HepG2 (cell line): ENCODE data around the gene ZNF234. TPM values are rescaled to one million over a fixed set of nuclear protein-coding genes. Genes with fewer than 3 reads are reported as not detected.

Source experiments
- ARNT2 ChIP-seq: sonication (generic); formaldehyde crosslinking; IDR thresholded peaks from 2 replicates; pipeline ENCODE4 v1.8.0; 2022; ENCODE audit warnings: mild to moderate bottlenecking, low read depth, missing genetic modification reagents, moderate library complexity
- ATF1 ChIP-seq: IDR thresholded peaks from 2 replicates; pipeline ENCODE4 v1.6.1; 2016; ENCODE audit warnings: mild to moderate bottlenecking, control low read depth
- ATM ChIP-seq: fragments of 450-650 bp; IDR thresholded peaks from 2 replicates; pipeline ENCODE4 v1.7.1; 2017; ENCODE audit warnings: mild to moderate bottlenecking, borderline replicate concordance
- DNMT1 ChIP-seq: sonication (generic); formaldehyde crosslinking; IDR thresholded peaks from 2 replicates; pipeline ENCODE4 v1.5.1; 2020; ENCODE audit warnings: mild to moderate bottlenecking, missing genetic modification reagents
- ELF1 ChIP-seq: sonication (generic); formaldehyde crosslinking; IDR thresholded peaks from 2 replicates; pipeline ENCODE4 v1.4.0; 2020; ENCODE audit warnings: missing genetic modification reagents
- FOXK1 ChIP-seq: sonication (generic); formaldehyde crosslinking; IDR thresholded peaks from 2 replicates; pipeline ENCODE4 v1.4.0; 2020; ENCODE audit warnings: low read depth, missing genetic modification reagents, borderline replicate concordance
- HNF4G ChIP-seq, 2 experiments: sonication (generic) in 1 of 2; formaldehyde crosslinking in 1 of 2; IDR thresholded peaks; 2 replicates each; pipeline versions ENCODE4 v1.4.0 to v1.6.1; 2011 to 2020; ENCODE audit warnings: borderline replicate concordance in 2 of 2, low read depth in 2 of 2, mild to moderate bottlenecking in 2 of 2, low read length in 1 of 2, missing genetic modification reagents in 1 of 2, moderate library complexity in 1 of 2
- KDM6A ChIP-seq: IDR thresholded peaks from 2 replicates; pipeline ENCODE4 v1.6.1; 2016; ENCODE audit warnings: low read depth
- KLF13 ChIP-seq: sonication (generic); formaldehyde crosslinking; IDR thresholded peaks from 2 replicates; pipeline ENCODE4 v1.4.0; 2020; ENCODE audit warnings: mild to moderate bottlenecking, missing genetic modification reagents
- MED8 ChIP-seq: sonication (generic); formaldehyde crosslinking; IDR thresholded peaks from 2 replicates; pipeline ENCODE4 v1.8.1; 2023; ENCODE audit warnings: mild to moderate bottlenecking, missing genetic modification reagents; ENCODE audit not compliant: insufficient replicate concordance
- PLRG1 ChIP-seq: fragments of 450-650 bp; conservative IDR thresholded peaks from 2 replicates; pipeline ENCODE4 v1.6.1; 2016
- POLR2AphosphoS5 ChIP-seq: IDR thresholded peaks from 2 replicates; pipeline ENCODE4 v1.6.1; 2012; ENCODE audit warnings: low read depth, low read length
- RXRB ChIP-seq: IDR thresholded peaks from 2 replicates; pipeline ENCODE4 v1.6.1; 2016; ENCODE audit warnings: borderline replicate concordance, missing genetic modification reagents, missing compliant biosample characterization
- SETDB1 ChIP-seq: sonication (generic); formaldehyde crosslinking; IDR thresholded peaks from 2 replicates; pipeline ENCODE4 v1.5.1; 2020; ENCODE audit warnings: missing genetic modification reagents, mild to moderate bottlenecking, borderline replicate concordance
- SRSF9 ChIP-seq: fragments of 200-400 bp; formaldehyde crosslinking; IDR thresholded peaks from 2 replicates; pipeline ENCODE4 v1.6.1; 2018; ENCODE audit warnings: borderline replicate concordance, mild to moderate bottlenecking, low read depth, low read length; ENCODE audit not compliant: insufficient read depth, poor library complexity, severe bottlenecking
- XBP1 ChIP-seq: sonication (generic); formaldehyde crosslinking; IDR thresholded peaks from 2 replicates; pipeline ENCODE4 v1.5.0; 2020; ENCODE audit warnings: missing genetic modification reagents
- ZNF232 ChIP-seq: sonication (generic); formaldehyde crosslinking; IDR thresholded peaks from 2 replicates; pipeline ENCODE4 v1.4.0; 2020; ENCODE audit warnings: missing genetic modification reagents, borderline replicate concordance
- ZNF496 ChIP-seq: sonication (generic); formaldehyde crosslinking; IDR thresholded peaks from 2 replicates; pipeline ENCODE4 v1.8.1; 2023; ENCODE audit warnings: mild to moderate bottlenecking, moderate library complexity, missing genetic modification reagents; ENCODE audit not compliant: insufficient replicate concordance
- ZNF550 ChIP-seq: sonication (generic); formaldehyde crosslinking; IDR thresholded peaks from 2 replicates; pipeline ENCODE4 v1.4.0; 2020; ENCODE audit warnings: mild to moderate bottlenecking, missing genetic modification reagents, borderline replicate concordance
- ZNF564 ChIP-seq: sonication (generic); formaldehyde crosslinking; IDR thresholded peaks from 2 replicates; pipeline ENCODE4 v1.8.1; 2023; ENCODE audit warnings: mild to moderate bottlenecking, missing genetic modification reagents
- ZNF567 ChIP-seq: sonication (generic); formaldehyde crosslinking; IDR thresholded peaks from 2 replicates; pipeline ENCODE4 v1.8.1; 2023; ENCODE audit warnings: mild to moderate bottlenecking, missing genetic modification reagents, borderline replicate concordance
- ZNF776 ChIP-seq: sonication (generic); formaldehyde crosslinking; IDR thresholded peaks from 2 replicates; pipeline ENCODE4 v1.4.0; 2020; ENCODE audit warnings: mild to moderate bottlenecking, missing genetic modification reagents
- ZSCAN25 ChIP-seq: sonication (generic); formaldehyde crosslinking; IDR thresholded peaks from 2 replicates; pipeline ENCODE4 v1.8.0; 2022; ENCODE audit warnings: mild to moderate bottlenecking, missing genetic modification reagents
- polyA plus RNA-seq, 8 experiments: library from polyadenylated mRNA; depleted of rRNA in 3 of 8; stranded (reverse) in 7 of 8; unstranded in 1 of 8; fragments of >200 nt; fragmentation: Illumina TruSeq in 4 of 8; extraction: Trizol in 4 of 8; gene quantifications; 2 replicates each; pipeline versions ENCODE4 v1.2.1 to v1.2.3, GENCODE V29; 2011 to 2016; ENCODE audit warnings: low read depth in 4 of 8, missing spikeins in 1 of 8, mixed read lengths in 1 of 8; ENCODE audit not compliant: insufficient read depth in 1 of 8
- total RNA-seq, 5 experiments: library from RNA; depleted of rRNA; stranded (reverse); fragments of >200 nt; fragmentation: Illumina TruSeq; extraction: Trizol; gene quantifications; 2 replicates each; pipeline ENCODE4 v1.2.3, GENCODE V29; 2016; ENCODE audit warnings: low read depth in 1 of 5
- TF ChIP-seq, protein P1 (sequence below): sonication (generic); formaldehyde crosslinking; IDR thresholded peaks from 2 replicates; pipeline ENCODE4 v1.5.0; 2020; ENCODE audit warnings: mild to moderate bottlenecking, missing genetic modification reagents
- TF ChIP-seq, protein P2 (sequence below): sonication (generic); formaldehyde crosslinking; IDR thresholded peaks from 2 replicates; pipeline ENCODE4 v1.4.0; 2020; ENCODE audit warnings: low read depth, mild to moderate bottlenecking, missing genetic modification reagents
- TF ChIP-seq, protein P3 (sequence below): sonication (generic); formaldehyde crosslinking; IDR thresholded peaks from 2 replicates; pipeline ENCODE4 v1.5.1; 2020; ENCODE audit warnings: mild to moderate bottlenecking, missing genetic modification reagents, moderate library complexity

ZNF234 gene
- total and polyA plus RNA-seq, 2 of the 13 experiments (the other 11 are each of a cell fraction or from before 2014, with no cell fraction given): 3.5 to 11.2 TPM

DNA sequence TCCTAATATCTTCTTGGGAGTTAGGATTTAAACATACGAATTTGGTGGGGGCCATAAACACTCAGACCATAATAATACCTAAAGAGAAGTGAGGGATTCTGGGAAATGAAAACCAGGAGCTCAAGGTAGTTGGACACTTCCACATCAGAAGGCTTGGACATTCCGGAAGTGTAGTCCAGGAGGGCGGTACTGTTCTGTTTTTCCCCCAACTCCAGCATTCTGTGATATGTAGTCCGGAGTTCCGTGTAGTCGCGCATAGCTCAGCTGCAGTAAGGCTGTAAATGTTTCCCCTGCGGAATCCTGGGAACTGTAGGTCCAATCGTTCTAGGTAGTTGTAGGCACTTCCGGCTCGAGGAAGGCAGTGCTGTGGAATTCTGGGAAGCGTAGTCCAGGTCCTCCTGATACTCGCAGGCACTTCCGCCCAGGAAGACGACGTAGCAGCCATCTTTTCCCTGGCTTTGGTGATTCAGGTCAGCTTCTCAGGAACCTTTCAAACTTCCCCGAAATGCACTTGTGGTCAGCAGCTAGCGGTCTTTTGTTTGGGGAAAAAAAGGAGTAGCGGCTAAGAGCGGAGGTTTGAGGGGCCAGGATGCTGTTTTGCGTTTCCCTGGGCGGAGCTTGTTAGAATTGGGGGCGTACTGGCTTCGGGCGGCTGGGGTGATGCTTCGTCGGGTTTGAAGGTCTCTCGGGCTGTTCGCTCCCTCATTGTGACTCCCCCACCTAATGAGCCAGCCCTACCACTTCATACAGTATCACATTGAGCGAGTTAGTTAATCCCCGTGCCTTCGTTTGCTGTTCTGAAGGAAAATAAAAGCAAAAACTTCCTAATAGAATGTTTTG is 23.5 kb downstream of the ZNF234 start, which contains the start of gene ZNF226 (continued):
- no peak for TF ChIP-seq MED8 (CRISPR knock-in tag)
- no peak for TF ChIP-seq SRSF9
- no peak for TF ChIP-seq KLF13
- no peak for TF ChIP-seq XBP1 (CRISPR knock-in tag)
- no peak for TF ChIP-seq KDM6A
- peak; percentile 29; the same call in 1 of the 2 replicates for TF ChIP-seq RXRB (CRISPR knock-in tag)
- TF ChIP-seq ATM: no peak
- TF ChIP-seq SETDB1 (CRISPR knock-in tag): no peak
- TF ChIP-seq ZNF550 (CRISPR knock-in tag): no peak
- TF ChIP-seq ELF1 (CRISPR knock-in tag): peak; percentile 99
- no peak for TF ChIP-seq ARNT2 (CRISPR knock-in tag)
- 0 out of 2 replicates have a peak, but pooled peaks have one; percentile 46 for TF ChIP-seq ZNF232 (CRISPR knock-in tag)
- TF ChIP-seq HNF4G (IDR thresholded peaks at IDR 0.05; ENCODE audit: borderline replicate concordance, low read depth, low read length): no peak
- TF ChIP-seq HNF4G (CRISPR knock-in tag; IDR thresholded peaks at IDR 0.05; ENCODE audit: borderline replicate concordance, low read depth): no peak
- TF ChIP-seq, protein P1, sequence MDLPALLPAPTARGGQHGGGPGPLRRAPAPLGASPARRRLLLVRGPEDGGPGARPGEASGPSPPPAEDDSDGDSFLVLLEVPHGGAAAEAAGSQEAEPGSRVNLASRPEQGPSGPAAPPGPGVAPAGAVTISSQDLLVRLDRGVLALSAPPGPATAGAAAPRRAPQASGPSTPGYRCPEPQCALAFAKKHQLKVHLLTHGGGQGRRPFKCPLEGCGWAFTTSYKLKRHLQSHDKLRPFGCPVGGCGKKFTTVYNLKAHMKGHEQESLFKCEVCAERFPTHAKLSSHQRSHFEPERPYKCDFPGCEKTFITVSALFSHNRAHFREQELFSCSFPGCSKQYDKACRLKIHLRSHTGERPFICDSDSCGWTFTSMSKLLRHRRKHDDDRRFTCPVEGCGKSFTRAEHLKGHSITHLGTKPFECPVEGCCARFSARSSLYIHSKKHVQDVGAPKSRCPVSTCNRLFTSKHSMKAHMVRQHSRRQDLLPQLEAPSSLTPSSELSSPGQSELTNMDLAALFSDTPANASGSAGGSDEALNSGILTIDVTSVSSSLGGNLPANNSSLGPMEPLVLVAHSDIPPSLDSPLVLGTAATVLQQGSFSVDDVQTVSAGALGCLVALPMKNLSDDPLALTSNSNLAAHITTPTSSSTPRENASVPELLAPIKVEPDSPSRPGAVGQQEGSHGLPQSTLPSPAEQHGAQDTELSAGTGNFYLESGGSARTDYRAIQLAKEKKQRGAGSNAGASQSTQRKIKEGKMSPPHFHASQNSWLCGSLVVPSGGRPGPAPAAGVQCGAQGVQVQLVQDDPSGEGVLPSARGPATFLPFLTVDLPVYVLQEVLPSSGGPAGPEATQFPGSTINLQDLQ (CRISPR knock-in tag): no peak
- no peak for TF ChIP-seq ZNF564 (CRISPR knock-in tag)
- TF ChIP-seq, protein P2, sequence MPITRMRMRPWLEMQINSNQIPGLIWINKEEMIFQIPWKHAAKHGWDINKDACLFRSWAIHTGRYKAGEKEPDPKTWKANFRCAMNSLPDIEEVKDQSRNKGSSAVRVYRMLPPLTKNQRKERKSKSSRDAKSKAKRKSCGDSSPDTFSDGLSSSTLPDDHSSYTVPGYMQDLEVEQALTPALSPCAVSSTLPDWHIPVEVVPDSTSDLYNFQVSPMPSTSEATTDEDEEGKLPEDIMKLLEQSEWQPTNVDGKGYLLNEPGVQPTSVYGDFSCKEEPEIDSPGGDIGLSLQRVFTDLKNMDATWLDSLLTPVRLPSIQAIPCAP (CRISPR knock-in tag): no peak
- no peak for TF ChIP-seq ZNF496 (CRISPR knock-in tag)
- TF ChIP-seq ZSCAN25 (CRISPR knock-in tag): no peak
- no peak for TF ChIP-seq PLRG1
- peak; percentile 89 for TF ChIP-seq ATF1
- TF ChIP-seq ZNF776 (CRISPR knock-in tag): no peak
- TF ChIP-seq DNMT1 (CRISPR knock-in tag): no peak
- peak; percentile 86 for TF ChIP-seq POLR2AphosphoS5
- TF ChIP-seq FOXK1: peak; percentile 90
- no peak for TF ChIP-seq ZNF567 (CRISPR knock-in tag)
- TF ChIP-seq, protein P3, sequence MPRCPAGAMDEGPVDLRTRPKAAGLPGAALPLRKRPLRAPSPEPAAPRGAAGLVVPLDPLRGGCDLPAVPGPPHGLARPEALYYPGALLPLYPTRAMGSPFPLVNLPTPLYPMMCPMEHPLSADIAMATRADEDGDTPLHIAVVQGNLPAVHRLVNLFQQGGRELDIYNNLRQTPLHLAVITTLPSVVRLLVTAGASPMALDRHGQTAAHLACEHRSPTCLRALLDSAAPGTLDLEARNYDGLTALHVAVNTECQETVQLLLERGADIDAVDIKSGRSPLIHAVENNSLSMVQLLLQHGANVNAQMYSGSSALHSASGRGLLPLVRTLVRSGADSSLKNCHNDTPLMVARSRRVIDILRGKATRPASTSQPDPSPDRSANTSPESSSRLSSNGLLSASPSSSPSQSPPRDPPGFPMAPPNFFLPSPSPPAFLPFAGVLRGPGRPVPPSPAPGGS: no peak
